IMR-90 (cell line): Measurements from ENCODE around the gene CDC6. TPM values are rescaled to one million over a fixed set of nuclear protein-coding genes. Genes with fewer than 3 reads are reported as not detected.

Experiments
- ATAC-seq: fragments of 200-7000 bp; cut with Tn5 transposase; 2 replicates; pipeline ENCODE4 v1.9.1; 2020; ENCODE audit warnings: low read depth, mild to moderate bottlenecking, moderate library complexity
- BruUV-seq: library from RNA; stranded (reverse); fragments of 400-500 nt; replicated peaks from 2 replicates; lab custom pipeline; 2021; lab: Mats Ljungman, UMichigan
- CTCF ChIA-PET: fragments of 300-600 bp; formaldehyde crosslinking; extraction: SDS; loops from one replicate; lab custom pipeline; 2021; ENCODE audit warnings: antibody characterized with exemption; lab: Yijun Ruan, JAX
- POLR2A ChIA-PET: fragments of 300-600 bp; sonication (Branson Sonifier 250); formaldehyde crosslinking; loops from one replicate; lab custom pipeline; 2022; ENCODE audit warnings: antibody characterized with exemption; ENCODE audit not compliant: unreplicated experiment; lab: Charles Lee
- DNase-seq: peaks from one replicate; pipeline ENCODE4 v3.0.0; 2013
- H2AFZ ChIP-seq: replicated peaks from 2 replicates; pipeline ENCODE3; 2013; ENCODE audit warnings: low read length, mild to moderate bottlenecking; ENCODE audit not compliant: poor library complexity
- H2AK5ac ChIP-seq: 2 replicates; pipeline ENCODE4 v1.6.1; 2013; ENCODE audit warnings: low read depth, low read length, inconsistent platforms
- H2AK9ac ChIP-seq: replicated peaks from 2 replicates; pipeline ENCODE3; 2013; ENCODE audit warnings: mild to moderate bottlenecking, low read depth, low read length, moderate library complexity; ENCODE audit not compliant: poor library complexity
- H2BK120ac ChIP-seq: 2 replicates; pipeline ENCODE4 v1.6.1; 2013; ENCODE audit warnings: low read depth, low read length, inconsistent platforms
- H2BK15ac ChIP-seq: 3 replicates; pipeline ENCODE4 v1.6.1; 2013; ENCODE audit warnings: low read depth, low read length, inconsistent platforms
- H2BK20ac ChIP-seq: 2 replicates; pipeline ENCODE4 v1.6.1; 2013; ENCODE audit warnings: low read depth, mild to moderate bottlenecking, inconsistent platforms, low read length, moderate library complexity
- H2BK5ac ChIP-seq: 2 replicates; pipeline ENCODE4 v1.6.1; 2013; ENCODE audit warnings: mild to moderate bottlenecking, low read depth, low read length, inconsistent platforms; ENCODE audit not compliant: poor library complexity, severe bottlenecking
- H3K14ac ChIP-seq: replicated peaks from 2 replicates; pipeline ENCODE4 v1.6.1; 2013; ENCODE audit warnings: low read depth, low read length, inconsistent platforms
- H3K18ac ChIP-seq: 2 replicates; pipeline ENCODE4 v1.6.1; 2013; ENCODE audit warnings: low read depth, low read length, control low read depth
- H3K23ac ChIP-seq: 2 replicates; pipeline ENCODE4 v1.6.1; 2013; ENCODE audit warnings: low read depth, low read length, inconsistent platforms
- H3K27ac ChIP-seq: 2 replicates; pipeline ENCODE4 v1.5.1; 2013; ENCODE audit warnings: mild to moderate bottlenecking, control low read depth, low read length; ENCODE audit not compliant: insufficient read depth
- H3K27me3 ChIP-seq: 2 replicates; pipeline ENCODE4 v1.6.1; 2013; ENCODE audit warnings: low read length; ENCODE audit not compliant: control insufficient read depth, insufficient read depth
- H3K36me3 ChIP-seq: 2 replicates; pipeline ENCODE4 v1.6.1; 2013; ENCODE audit warnings: low read length, mixed read lengths; ENCODE audit not compliant: control insufficient read depth, insufficient read depth
- H3K4ac ChIP-seq: 2 replicates; pipeline ENCODE4 v1.6.1; 2013; ENCODE audit warnings: low read depth, low read length, inconsistent platforms
- H3K4me1 ChIP-seq: 2 replicates; pipeline ENCODE4 v1.6.1; 2013; ENCODE audit warnings: low read length, mixed read lengths; ENCODE audit not compliant: control insufficient read depth, insufficient read depth
- H3K4me2 ChIP-seq: 2 replicates; pipeline ENCODE4 v1.6.1; 2013; ENCODE audit warnings: low read depth, mild to moderate bottlenecking, control low read depth, low read length, moderate library complexity
- H3K4me3 ChIP-seq: 2 replicates; pipeline ENCODE4 v1.5.1; 2013; ENCODE audit warnings: low read depth, mild to moderate bottlenecking, control low read depth, low read length, moderate library complexity; ENCODE audit not compliant: insufficient read depth
- H3K56ac ChIP-seq: 2 replicates; pipeline ENCODE4 v1.6.1; 2013; ENCODE audit warnings: low read length, inconsistent platforms; ENCODE audit not compliant: insufficient read depth; ENCODE audit errors: extremely low read depth
- H3K79me1 ChIP-seq, 2 experiments: 2 replicates each; pipeline ENCODE4 v1.6.1; 2013; ENCODE audit warnings: low read length in 2 of 2, inconsistent platforms in 1 of 2, low read depth in 1 of 2
- H3K9ac ChIP-seq: 2 replicates; pipeline ENCODE4 v1.6.1; 2013; ENCODE audit warnings: low read depth, low read length, control low read depth
- H3K9me1 ChIP-seq: 2 replicates; pipeline ENCODE4 v1.6.1; 2013; ENCODE audit warnings: low read length, inconsistent platforms; ENCODE audit not compliant: insufficient read depth
- H3K9me3 ChIP-seq: 2 replicates; pipeline ENCODE4 v1.6.1; 2013; ENCODE audit warnings: low read length; ENCODE audit not compliant: control insufficient read depth, insufficient read depth
- H4K20me1 ChIP-seq: 2 replicates; pipeline ENCODE4 v1.6.1; 2013; ENCODE audit warnings: low read length, inconsistent platforms; ENCODE audit not compliant: insufficient read depth
- H4K5ac ChIP-seq: 2 replicates; pipeline ENCODE4 v1.6.1; 2013; ENCODE audit warnings: mild to moderate bottlenecking, low read depth, low read length, control low read depth
- H4K8ac ChIP-seq, 2 experiments: 2 replicates each; pipeline ENCODE4 v1.6.1; 2013; ENCODE audit warnings: low read depth in 2 of 2, low read length in 2 of 2, control low read depth in 1 of 2, inconsistent platforms in 1 of 2
- H4K91ac ChIP-seq: 2 replicates; pipeline ENCODE4 v1.6.1; 2013; ENCODE audit warnings: low read depth, low read length, inconsistent platforms; ENCODE audit not compliant: insufficient read depth
- RCOR1 ChIP-seq: IDR thresholded peaks from 2 replicates; pipeline ENCODE4 v1.6.1; 2012; ENCODE audit warnings: mild to moderate bottlenecking, low read length, improper control_type of control experiment; ENCODE audit not compliant: insufficient replicate concordance
- WGBS, 2 experiments: methylation state at CpG; one replicate each; pipeline versions ENCODE4 v1.1.5 to v1.1.7; 2013; ENCODE audit warnings: missing lambda C conversion rate in 2 of 2; ENCODE audit not compliant: insufficient read length in 1 of 2; ENCODE audit errors: extremely low coverage in 2 of 2; 5-methylcytosine and 5-hydroxymethylcytosine counted together
- dilution Hi-C: fragments of 300-500 bp; cut with HindIII; formaldehyde crosslinking; loops from one replicate; pipeline ENCODE4 v1.14.3; 2018; ENCODE audit warnings: low sequenced_read_pairs; ENCODE audit not compliant: unreplicated experiment
- in situ Hi-C: fragments of 300-500 bp; cut with MboI; formaldehyde crosslinking; loops from 3 replicates; pipeline ENCODE4 v1.14.3; 2019; ENCODE audit warnings: low sequenced_read_pairs, inconsistent platforms, mixed read lengths
- intact Hi-C: fragments of 100-400 bp; cut with micrococcal nuclease; formaldehyde crosslinking; loops from 2 replicates; pipeline ENCODE4 v1.10.0; 2022
- polyA plus RNA-seq, 3 experiments: library from polyadenylated mRNA; depleted of rRNA; stranded (reverse); fragments of >200 nt; gene quantifications; 2 replicates each; pipeline ENCODE4 v1.2.3, GENCODE V29; 2012; ENCODE audit warnings: low replicate concordance in 1 of 3
- total RNA-seq: library from RNA; depleted of rRNA; stranded (reverse); fragments of >200 nt; gene quantifications from 2 replicates; pipeline ENCODE4 v1.2.3, GENCODE V29; 2012

CDC6 gene
- total and polyA plus RNA-seq, 2 of the 4 experiments (the other 2 are of a cell fraction) = 15.3 to 25.6 TPM

- H4K20me1 ChIP-seq = peaks cover 48% of the 10 kb centered on the region
Observed at GRCh38 chr17:40329839-40330794, 42.4 kb downstream of the CDC6 start.

More at GRCh38 chr17:40329839-40330794, 42.4 kb downstream of the CDC6 start:
- Histone ChIP-seq H3K14ac (no peak overlapping the region), H3K9me3 (no peaks in the 10 kb centered on the region), H3K27me3 (no peaks in the 10 kb centered on the region), H2BK120ac (no peak overlapping the region), H2AK9ac (no peak overlapping the region), H3K4me3 (no peak overlapping the region), H3K23ac (no peak overlapping the region), H3K56ac (no peak overlapping the region), H3K9ac (peak overlapping the region; percentile 13; the same call in 1 of the 2 replicates), H4K91ac (peak overlapping the region; percentile 43; the same call in 1 of the 2 replicates), H3K79me1 (peaks cover 24 to 94% of the 10 kb centered on the region in 2 experiments), H3K4me1 (peaks cover 53% of the 10 kb centered on the region), H3K27ac (no peak overlapping the region), H2AK5ac (0 out of 2 replicates have a peak overlapping the region, but pooled peaks have one; percentile 8), H3K36me3 (peaks cover 4% of the 10 kb centered on the region), H2BK20ac (no peak overlapping the region), H2AFZ (peak overlapping the region; percentile 15), H3K9me1 (peaks cover 34% of the 10 kb centered on the region), H4K8ac (no peak overlapping the region; a peak in 1 of 4 replicates), H2BK5ac (no peak overlapping the region), H4K5ac (no peak overlapping the region; the same call in 1 of the 2 replicates), H3K4me2 (peak overlapping the region; percentile 28; the same call in 1 of the 2 replicates), H3K4ac (no peak overlapping the region), H2BK15ac (no peak overlapping the region), H3K18ac (no peak overlapping the region; the same call in 1 of the 2 replicates)
- no CpG with 5 or more reads among the region's 11 CpGs for WGBS, 2 experiments
- no peak for DNase-seq
- TF ChIP-seq RCOR1 = no peak
- ChIA-PET CTCF (interaction anchor here (0.9 kb wide), 1 partner anchor 45 kb away, joined by 3 read pairs; no protein-coding TSS in a partner anchor), POLR2A (no interaction called here)
- dilution Hi-C loops = no loop called here
- BruUV-seq = no TSS peak
- intact Hi-C loops = no loop called here
- in situ Hi-C loops = no loop called here
- ATAC-seq = no peak
